ENCODE results near the gene UST.
"Not testable (repeated sequence)": the region's sequence is repeated elsewhere in the genome, so short reads cannot be mapped to it uniquely, and the experiment has no call there.

Gene UST

DNA sequence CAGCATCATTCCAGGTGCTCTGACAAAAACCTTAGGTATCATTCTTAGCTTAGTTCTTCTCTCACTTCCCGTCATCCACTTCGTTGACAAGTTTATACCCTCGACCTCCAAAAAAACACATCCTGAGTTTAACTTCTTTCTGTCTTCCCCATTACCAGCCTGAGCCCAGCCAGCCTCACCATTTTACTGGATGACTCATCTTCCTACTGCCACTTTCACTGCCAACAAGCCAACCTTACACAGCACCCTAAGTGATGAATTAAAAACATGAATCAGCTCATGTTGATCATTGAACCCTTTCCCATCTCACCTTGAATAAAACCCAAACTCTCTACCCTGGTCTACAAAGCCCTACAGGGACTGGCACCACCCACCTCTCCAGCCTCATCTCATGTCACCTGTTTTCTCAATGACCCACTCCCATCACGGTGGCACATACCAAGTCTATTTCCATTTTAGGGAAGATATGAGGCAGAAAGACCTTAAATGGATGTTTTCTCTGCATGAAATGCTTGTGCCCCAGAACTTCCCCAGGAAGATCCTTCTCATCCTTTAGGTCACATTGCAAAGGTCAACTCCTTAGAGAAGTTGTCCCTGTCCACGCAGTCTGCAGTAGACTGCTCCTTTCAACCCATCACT lies 9.9 kb upstream of the UST start:
- DNase-seq (ENCODE audit: low spot score): no peak

DNA sequence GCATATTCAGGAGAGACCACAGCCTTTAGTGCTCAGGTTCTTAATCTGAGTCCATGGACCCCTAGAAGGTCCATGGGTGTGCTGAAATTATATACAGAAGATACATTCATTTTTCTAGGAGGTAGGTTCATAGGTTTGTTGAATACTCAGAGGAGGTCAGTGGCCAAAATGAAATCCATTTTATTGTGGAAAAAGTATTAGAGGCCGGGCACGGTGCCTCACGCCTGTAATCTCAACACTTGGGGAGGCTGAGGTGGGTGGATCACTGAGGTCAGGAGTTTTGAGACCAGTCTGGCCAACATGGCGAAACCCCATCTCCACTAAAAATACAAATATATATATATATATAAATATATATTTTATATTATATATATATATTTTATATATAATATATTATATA lies 9.0 kb upstream of the UST start:
- DNase-seq (ENCODE audit: low spot score): no peak

DNA sequence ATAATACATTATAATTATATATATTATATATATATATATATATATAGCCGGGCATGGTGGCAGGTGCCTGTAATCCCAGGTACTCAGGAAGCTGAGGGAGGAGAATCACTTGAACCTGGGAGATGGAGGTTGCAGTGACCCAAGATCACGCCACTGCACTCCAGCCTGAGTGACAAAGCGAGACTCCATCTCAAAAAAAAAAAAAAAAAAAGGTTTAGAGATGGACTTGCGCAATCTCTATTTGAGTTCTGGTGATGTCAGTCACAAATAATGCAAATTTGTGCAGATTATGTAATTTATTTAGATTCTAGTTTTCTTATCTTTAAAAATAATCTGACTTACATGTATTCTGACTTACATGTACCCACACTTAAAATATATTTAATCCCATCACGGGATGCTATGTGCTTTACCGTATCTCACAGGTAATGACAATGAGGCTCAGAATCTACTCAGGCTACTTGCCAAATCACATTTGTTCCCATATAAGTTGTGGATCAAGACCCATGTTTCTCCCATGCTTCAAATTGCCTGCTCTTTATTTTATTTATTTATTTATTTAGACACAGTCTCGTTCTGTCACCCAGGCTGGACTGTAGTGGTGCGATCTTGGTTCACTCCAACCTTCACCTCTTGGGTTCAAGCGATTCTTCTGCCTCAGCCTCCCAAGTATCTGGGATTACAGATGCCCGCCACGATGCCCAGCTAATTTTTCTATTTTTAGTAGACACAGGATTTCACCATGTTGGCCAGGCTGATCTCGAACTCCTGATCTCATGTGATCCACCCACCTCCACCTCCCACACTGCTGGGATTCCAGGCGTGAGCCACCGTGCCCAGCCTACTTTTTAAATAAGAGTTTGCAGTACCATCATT lies 7.6 kb upstream of the UST start:
- no peak for DNase-seq (ENCODE audit: low spot score)

DNA sequence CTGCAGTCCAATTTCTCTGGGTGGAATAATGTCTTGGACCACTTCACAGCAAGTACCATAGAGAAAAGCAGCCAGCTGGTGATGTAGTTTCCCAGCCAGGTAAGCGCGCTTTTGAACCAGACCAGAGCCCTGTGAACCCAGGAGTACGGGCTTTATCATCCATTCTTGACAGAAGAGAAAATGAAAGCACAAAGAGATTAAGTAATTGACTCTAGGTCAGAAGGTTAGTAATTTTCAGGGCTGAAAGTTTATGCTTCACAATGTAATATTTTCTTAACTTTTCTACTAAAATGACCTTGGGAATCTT lies 7.1 kb upstream of the UST start:
- no peak for DNase-seq (ENCODE audit: low spot score)

DNA sequence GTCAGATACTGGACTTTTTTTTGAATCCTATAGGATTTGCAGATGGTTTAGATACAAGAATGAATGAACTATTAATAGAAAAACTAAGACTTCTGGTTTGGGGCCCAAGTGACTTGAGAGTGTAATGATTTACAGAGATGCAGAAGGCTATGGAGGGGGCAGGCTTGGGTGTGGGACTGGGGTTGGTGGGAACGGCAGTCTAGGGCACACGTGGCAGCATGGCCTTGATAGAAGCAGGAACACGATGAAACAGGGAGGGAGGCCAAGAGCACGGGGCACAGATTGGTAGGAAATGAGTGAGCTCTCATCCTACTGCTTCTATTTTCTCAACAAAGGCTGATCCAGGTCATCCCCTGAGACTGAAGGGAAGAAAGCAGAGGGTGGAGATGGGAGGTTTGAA lies 3.4 kb upstream of the UST start:
- DNase-seq (ENCODE audit: low spot score): no peak

DNA sequence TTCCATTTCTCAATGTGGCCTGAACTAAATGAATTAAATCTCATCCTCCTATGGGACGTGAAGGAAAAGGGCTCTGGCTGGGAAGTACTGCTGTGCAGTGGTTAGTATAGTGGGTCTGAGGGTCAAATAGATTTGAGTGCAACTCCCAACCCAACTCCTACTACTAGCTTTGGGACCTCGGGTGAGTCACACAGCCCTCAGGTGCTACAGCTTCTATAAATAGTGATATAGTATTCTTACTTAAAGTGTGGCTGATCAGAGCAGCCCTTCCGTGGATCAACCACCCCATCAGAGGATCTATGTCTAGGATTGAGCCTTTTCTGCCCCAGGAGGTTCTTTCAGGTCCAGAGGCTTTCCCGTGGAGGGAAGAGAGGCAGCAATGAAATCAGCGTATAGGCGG lies 904 bp upstream of the UST start:
- DNase-seq (ENCODE audit: low spot score): no peak

DNA sequence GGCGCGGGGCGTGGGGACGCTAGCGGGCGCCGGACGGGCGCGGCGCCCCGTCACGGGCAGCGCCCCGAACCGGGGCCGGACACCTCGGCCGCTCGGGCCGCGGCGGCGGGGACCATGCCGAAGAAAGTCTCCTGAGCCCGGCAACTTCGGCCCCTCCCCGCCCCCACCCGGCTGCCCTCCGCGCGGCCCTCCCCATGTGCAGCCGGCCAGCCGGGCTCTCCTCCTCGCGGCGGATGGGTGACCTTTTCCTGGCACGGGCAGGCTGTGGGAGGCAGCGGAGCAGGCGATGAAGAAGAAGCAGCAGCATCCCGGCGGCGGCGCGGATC lies 278 bp downstream of the UST start:
- DNase-seq (ENCODE audit: low spot score): no peak

DNA sequence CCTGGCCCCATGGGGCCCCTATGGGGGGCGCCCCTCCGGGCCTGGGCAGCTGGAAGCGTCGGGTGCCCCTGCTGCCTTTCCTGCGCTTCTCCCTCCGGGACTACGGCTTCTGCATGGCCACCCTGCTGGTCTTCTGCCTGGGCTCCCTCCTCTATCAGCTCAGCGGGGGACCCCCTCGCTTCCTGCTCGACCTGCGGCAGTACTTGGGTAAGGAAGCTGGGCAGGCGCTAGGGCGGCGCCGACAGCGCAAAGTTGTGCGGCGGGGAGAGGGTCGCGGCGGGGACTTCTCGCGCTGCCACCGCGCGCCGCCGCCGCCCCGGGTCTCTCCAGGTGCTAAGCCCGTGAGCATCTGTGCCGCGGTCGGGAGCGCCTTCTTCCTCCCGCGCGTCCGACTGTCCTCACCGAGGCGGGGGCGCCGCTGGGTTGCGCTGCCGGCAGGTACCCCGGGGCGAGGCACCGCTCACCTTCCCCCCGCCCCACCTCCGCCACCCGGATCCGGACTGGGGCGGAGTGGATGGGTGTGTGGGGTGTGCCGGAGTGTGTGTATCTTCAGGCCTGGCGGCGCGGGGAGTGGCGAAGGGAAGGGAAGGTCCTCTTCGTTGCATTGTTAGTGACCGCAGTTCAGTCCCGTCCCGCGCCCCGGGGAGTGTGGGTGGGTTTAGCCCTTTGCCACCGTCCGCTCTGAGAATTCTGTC lies 788 bp downstream of the UST start:
- peak; percentile 10 for DNase-seq (ENCODE audit: low spot score)

DNA sequence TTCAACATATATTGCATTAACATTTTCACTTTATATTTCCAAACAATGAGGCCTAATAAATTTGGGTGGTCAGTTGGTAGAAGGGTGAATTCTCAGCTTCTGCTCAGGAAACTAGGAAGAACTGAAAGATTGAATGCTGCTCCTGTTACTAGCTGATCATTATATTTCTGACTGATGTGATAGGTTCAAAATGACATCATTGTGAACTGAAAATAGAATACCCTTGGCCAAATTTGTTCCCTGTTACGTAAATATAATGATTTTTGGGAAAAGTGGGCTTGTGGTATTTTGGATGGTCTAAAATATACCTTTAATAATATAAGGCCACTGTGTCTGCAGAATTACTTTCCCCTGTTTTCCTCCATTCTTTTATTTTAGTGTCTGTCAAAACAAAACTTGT lies 2.8 kb downstream of the UST start:
- DNase-seq (ENCODE audit: low spot score): no peak

DNA sequence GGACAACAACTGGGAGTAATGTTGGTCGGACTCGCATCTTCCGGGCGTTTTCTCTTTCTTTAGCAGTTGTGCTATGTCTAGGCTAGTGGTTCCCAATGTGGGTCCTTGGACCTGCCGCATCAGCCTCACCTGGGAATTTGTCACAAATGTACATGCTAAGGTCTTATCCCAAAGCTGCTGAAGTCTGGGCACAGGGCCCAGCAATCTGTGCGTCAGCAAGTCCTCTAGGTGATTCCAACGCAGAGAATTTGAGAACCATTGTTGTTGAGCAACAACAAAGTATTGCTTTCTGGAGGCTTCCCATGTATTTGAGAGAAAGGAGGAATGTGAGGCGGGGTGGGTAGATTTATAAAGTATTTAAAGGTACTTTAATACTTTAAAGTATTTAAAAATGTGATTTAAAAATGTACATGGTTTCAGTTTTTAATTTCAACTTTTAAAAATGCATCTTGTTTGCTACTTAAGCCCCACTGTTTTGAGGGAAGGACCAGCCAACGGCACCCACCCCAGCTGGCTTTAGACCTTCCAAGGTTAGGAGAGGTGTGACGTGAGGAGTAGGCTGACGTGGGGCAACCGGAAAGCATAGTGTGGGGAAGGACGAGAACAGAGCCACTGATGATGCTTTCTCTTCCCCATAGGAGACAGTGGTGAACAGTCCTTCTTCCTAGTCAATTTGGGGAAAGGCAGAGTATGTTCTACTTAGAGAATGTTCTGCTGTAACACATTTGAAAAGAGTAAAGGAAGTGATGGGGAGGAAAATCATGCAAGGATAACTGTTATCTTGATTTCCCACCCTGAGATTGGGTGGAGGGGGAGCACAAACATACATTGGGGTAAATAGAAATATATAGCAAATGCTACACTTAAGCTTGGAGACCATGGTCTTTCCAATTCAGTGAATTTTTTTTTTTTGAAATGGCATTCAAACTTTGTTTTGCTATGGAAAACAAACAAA lies 4.3 kb downstream of the UST start:
- no peak for DNase-seq (ENCODE audit: low spot score)

DNA sequence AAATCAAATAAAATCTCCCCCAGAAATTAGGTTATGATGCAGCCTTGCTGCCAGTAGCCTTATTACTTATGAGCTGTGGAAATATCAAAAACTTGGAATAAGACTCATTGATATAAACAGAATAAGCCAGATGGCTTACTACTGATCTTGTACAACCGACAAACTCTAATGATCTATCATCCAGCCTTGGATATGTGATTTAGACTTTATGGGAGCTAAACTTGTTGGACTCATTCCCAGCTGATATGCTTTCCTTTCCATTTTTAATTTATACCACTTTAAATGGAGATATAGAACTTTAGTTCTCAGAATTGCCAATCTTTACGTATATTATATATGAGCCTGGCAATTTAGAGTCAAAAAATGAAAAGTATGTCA lies 5.0 kb downstream of the UST start:
- no peak for DNase-seq (ENCODE audit: low spot score)

DNA sequence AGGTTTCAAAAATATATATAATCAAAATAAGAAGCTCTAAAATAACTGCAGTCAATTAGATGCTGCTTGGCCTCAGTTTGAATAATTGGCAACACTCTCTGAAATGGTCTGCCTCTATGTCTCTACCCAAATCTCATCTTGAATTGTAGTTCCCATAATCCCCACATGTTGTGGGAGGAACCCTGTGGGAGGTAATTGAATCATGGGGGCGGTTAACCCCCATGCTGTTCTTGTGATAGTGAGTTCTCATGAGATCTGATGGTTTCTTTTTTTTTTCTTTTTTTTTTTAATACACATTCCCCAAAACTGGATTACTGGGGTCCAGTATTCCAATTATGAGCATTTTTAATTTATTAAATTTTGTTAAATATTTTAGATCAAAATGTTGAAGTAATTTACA lies 8.5 kb downstream of the UST start:
- DNase-seq (ENCODE audit: low spot score): not testable (repeated sequence)

DNA sequence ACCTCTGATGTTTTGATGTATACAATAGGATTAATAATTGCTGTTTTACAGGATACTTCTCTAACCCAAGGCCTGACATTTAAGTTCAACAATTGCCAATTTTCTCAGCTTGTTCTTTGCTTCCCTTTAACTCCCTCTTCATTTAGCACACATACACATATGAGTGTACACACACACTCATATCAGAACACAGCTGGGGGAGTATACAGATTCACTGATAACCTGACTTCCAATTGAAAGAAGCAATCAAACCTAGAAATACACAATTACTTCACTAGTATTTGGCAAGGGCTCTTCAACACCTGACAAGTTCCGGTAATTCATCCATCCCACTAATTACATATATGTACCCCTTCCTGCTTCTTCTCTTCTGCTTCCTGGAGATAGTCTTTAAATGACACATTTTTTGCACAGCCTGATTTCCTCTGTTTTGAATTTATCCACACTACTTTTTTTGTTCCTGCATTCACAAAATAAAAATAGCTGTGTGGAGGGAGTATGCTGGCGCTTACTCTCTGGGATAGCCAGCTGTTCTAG lies 11.2 kb downstream of the UST start:
- no peak for DNase-seq (ENCODE audit: low spot score)

DNA sequence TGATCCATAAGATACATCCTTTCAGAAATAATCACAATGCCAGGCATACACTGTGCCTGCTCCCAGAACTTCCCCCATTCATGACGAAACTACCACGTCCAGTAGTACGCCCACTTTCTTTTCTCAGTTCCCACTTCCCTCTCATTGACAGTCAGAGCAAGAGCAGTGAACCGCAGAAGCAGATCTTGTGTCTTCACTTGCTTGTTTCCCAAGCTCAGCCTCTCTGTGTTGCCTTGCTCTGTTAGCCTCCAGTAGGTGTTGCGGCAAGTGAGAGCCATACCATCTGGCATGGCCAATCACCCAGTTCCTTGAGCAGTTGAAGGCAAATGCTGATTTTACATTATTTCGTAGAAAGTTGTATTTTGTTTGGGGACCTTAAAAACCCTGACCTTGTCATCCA lies 11.7 kb downstream of the UST start:
- no peak for DNase-seq (ENCODE audit: low spot score)

DNA sequence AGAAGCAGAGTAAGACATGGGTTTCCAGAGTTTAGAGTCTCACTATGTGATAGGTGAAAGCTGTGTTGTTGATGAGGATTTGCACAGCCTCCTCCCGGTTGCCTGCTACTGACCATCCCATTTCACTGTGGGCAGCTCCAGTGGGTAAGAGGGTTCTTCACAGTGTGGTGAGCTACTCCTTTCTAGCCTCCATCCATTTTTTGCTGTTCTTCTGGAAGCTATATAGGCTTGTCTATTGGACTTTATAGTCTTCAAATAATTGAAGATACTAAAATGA lies 13.4 kb downstream of the UST start:
- DNase-seq (ENCODE audit: low spot score): no peak

DNA sequence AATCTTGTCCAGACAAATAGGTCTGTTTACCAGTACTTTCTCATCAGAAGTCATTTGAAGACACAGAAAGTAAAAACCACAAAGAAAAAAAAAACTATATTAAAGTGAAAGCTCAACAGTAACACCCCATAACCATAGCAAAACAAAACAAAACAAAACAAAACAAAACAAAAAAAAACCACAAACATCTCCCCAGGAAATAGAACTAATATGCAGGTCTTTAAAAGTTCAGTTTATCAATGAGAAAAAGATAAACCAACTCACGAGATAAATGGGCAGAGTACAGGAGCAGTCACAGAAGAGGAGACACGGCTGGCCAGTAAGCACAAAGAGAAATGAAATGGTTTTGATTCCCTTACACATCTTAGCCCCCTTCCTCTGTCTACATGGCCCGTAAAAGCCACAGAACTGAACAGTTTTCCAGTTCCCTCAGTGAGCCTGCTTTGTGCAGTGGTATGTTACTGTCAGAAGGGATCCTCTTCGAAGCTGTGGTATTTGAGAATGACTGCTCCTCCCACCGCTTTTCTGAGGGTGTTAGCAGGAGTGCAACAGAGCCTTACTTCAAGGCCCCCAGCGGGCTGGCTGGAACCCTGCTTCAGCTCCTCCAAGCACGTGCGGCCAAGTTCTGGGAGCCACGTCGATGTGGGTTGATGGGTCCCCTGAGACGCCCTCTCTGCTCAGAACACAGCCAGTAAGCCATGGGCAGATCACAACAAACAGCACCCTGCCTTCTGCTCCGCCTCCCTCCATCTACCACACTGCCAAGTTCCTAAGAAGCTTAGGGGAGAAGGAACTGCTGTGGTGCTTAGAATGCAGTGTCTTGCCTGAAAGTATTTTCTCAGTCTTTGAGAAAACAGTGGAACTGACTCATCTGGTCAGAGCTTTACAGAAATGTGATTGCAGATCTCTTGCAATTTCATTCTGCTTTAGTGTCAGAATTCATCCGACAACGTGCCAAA lies 14.0 kb downstream of the UST start:
- DNase-seq (ENCODE audit: low spot score): no peak

DNA sequence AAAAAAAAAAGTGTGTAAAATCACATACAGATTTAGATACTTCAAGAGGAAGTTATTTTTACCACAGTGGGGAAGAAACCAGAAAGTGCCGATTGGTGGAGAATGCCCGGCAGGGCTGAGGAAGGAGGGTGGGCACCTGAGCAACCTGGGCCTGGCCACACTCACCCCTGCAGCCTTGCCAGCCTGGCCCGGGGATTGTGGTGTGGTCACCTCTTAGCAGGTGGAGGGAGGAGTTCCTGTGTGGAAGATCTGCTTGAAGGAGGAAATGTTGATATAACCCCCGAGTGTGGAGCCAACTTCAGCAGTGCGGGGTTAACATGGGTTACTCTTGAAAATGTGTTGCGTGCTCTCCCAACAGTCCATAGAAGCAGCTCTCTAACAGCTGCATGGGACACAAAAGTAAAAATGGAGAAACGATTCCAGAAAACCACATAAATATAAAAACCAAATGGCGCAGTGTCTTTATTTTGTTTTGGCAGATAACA lies 14.7 kb downstream of the UST start:
- no peak for DNase-seq (ENCODE audit: low spot score)

DNA sequence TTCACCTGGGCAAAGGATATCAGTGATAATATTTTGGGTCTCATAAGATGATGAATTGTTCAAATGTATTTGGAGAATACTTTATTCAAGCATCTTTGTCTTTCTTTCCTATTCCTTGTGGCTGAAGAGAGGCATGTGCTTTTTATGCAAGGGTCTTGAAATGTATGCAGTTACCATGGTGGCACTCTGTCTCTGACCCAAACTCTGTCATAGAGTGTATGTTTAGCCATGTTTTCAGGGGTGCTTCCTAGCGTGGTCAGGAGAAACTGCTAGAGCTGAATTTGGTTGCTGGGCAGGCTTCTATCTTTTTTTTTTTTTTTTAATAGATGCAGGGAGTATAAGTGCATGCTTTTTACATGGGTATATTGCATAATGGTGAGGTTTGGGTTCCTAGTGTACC lies 15.4 kb downstream of the UST start:
- DNase-seq (ENCODE audit: low spot score): no peak

DNA sequence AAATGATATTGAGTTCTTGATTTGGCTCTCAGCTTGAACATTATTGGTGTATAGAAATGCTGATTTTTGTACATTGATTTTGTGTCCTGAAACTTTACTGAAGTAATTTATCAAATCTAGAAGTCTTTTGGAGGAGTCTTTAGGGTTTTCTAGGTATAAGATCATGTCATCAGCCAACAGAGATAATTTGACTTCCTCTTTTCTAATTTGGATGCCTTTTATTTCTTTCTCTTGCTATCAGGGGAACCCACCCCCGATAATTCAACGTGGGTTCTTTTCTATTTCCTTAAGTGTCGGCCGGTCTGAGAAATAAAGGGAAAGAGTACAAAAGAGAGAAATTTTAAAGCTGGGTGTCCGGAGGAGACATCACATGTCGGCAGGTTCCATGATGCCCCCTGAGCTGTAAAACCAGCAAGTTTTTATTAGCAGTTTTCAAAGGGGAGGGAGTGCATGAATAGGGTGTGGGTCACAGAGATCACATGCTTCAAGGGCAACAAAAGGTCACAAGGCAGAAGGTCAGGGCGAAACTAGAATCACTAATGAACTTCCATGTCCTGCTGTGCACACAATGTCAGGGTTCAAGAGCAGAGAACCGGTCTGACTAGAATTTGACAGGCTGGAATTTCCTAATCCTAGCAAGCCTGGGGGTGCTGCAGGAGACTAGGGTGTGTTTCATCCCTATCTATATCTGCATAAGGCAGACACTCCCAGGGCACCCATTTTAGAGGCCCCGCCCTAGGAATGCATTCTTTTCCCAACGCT lies 17.6 kb downstream of the UST start:
- DNase-seq (ENCODE audit: low spot score): not testable (repeated sequence)

Data from kidney capillary endothelial cell (primary cell).